Stimulated activated CD8-positive, alpha-beta memory T cell treated with anti-CD3 and anti-CD28 coated beads, Interleukin-7, amount 100 ng/mL, for 4 hours (primary cell): ENCODE measurements around the gene SLC41A2.
"Not testable (repeated sequence)": the region's sequence is repeated elsewhere in the genome, so short reads cannot be mapped to it uniquely, and the experiment has no call there.

Experiments used
- DNase-seq, 2 donors: peaks; one replicate each; pipeline ENCODE4 v3.0.0-alpha.2; 2020; ENCODE audit warnings: low read depth in 2 of 2

Gene SLC41A2

DNA sequence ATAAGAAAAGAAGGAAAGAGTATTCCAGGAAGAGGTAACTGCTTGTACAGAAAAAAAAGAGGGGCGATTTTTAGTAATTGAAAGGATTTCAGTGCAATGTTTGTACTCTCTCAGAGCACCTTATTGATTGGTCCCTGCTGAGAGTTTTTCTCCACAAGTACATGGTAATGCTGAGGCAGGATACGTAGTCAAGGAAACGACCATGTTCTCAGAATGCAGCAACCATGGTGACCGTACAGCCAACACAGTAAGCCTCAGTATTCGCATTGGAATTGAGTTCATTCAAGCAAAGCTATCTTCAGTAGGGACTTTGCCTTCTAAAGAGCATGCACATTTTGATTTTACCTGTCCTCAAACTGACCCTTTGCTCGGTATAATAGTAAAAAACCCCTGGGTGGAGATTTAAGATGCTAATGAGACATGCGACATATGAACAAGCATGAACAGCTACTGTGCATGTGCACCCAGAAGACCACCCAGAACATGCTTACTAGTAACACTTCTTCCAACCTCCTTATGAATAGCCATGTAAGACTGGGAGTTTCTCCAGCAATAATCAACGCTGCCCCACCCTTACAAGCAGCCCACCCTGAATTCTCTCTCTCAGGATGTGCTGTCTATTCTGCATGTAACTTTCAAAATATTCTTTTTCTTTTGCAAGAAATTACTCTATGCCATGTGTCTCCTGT lies 6.2 kb upstream of the SLC41A2 start:
- no peak for DNase-seq

DNA sequence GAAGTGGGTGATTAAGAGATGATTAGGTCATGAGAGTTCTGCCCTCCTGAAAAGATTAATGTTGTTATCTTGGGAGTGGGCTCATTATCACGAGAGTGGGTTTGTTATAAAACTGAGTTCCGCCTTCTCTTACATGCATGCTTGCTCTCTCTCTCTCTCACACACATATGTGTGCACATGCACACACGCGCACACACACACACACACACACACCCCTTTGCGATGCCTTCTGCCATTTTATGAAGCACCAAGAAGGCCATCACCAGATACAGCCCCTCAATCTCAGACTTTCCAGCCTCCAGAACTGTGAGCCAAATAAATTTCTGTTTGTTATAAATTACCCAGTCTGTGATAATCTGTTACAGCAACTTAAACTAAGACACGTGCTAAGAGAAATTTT lies 5.7 kb upstream of the SLC41A2 start:
- DNase-seq, result no peak

GRCh38 chr12:104960464-104960863 lies 2.4 kb upstream of the SLC41A2 start:
- no peak for DNase-seq

DNA sequence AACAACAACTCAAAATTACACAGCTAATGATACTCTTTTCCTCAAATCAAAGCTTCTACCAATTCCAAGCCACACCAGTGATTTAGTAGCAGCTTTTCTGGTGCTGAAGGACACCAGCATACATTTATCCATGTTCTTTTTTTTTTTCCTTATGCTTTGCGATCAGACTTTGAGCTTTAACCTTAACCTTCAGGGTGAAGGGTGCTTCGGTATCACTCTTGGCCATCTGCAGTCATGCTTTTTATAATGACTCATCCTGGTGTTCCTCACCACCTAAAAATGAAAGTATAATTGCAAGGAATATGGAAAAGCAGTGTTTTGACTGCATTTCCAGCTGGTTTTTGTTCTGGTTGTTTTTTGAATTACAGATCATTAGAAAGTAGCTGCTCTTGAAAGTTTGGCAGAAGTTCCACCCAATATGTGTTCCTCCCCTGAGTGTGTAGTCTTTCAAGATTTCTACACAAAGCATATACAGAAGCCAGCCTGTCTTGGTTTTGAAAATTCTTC lies 1.3 kb upstream of the SLC41A2 start:
- DNase-seq, result no peak

GRCh38 chr12:104958805-104959334 lies 780 bp upstream of the SLC41A2 start:
- no peak for DNase-seq

- DNase-seq, result peak in 1 of 2 donors; percentile 21
These were observed 430 bp downstream of the SLC41A2 start for GRCh38 chr12:104957719-104958000.

DNA sequence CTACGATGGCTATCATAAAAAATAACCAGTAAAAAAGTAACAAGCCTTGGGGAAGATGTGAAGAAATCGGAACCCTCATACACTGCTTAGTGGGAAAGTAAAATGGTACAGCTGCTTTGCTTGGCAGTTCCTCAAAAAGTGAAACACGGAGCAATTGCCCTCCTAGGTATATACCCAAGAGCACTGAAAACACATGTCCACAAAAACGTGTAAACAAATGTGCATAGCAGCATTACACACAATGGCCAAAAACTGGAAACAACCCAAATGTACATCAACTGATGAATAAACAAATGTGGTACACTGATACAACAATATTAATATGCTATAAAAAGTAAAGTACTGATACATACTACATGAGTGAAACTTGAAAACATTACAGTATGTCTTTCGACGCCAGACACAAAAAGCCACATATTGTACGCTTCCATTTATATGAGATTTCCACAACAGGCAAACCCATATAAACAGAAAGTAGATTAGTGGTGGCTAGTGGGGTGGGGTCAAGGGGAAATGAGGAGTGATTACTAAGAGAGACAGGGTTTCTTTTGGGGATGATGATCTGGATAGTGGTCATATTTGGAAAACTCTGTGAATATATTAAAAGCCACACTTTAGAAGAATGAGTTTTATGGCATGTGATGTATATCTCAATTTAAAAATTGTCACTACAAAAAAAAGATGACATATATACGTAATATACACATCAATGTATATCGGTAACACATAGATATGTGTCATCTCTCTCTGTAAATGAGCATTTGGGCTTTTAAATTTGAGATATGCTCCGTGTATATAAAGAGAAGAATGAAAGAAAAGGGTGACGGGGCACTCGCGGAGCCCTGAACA lies 996 bp downstream of the SLC41A2 start:
- DNase-seq, result no peak

DNA sequence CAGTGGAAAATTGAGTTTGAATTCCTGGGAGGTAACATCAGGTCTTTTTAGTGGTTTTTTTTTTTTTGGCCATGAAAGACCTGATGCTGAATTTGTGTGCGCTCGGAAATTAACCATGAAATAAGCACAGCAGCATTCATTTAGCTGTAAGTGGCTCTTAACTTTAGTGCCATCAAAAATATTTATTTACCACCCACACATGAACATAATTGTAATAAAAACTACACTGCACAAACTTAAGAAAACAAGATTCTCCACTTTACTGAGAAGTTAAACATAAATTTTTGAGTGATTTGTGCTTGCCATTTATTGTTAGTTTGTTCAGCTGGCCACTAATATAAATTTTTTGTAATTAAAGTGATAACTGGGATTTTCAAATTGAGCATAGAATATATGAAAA lies 2.4 kb downstream of the SLC41A2 start:
- no peak for DNase-seq

DNA sequence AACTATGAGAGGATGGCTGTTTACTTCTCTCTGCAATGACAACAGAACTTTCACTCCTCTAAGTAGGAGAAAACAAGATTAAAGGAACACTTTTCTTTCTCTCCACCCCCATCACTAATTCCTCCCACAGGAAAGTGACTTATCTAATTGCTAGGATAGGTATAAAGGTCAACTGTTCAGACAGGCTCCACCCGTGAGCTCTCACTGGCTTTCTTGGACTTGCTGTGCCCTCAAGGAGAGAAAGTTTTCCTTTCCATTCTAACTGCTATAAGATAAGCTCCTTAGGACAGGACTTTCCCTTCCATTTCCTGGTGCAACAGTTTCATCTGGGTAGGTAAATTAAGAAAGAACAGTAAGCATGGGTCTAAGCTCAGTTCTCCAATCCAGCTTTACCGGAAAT lies 4.8 kb downstream of the SLC41A2 start:
- DNase-seq, result no peak

- no peak for DNase-seq
These were observed 5.3 kb downstream of the SLC41A2 start for GRCh38 chr12:104952816-104953215.

DNA sequence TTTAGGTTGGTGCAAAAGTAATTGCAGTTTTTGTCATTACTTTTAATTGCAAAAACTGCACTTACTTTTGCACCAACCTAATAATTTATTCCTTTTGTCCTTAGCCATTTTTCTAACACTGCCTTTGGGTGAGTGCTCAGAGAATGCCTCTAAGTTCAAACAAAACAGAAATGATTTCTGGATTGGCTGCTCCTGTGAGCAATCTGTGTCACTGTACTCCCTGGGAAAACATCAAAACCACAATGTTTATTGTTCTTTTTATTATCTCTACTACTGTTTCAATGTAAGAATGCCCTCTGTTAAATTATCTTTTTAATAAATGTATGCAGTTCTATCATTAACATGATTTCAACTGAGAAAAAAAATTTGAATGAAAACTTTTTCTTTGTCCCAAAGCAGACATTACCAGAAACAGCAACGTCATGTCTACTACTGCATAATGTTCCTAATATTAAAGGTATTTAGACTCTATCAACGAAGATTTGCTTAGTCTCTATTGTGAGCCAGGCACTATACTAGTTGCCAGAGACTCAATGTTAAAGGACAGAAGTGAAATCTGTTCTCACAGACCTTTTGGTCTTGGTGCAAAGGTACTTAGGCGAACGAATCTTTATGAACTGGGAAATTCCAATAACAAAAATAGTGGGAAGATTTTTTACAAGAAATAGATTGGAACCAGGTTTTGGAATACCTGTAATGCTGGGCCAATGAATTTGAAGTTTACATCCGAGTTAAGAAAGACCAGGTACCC lies 6.2 kb downstream of the SLC41A2 start:
- DNase-seq, result no peak

- not testable (repeated sequence) for DNase-seq
These were observed 9.4 kb downstream of the SLC41A2 start for GRCh38 chr12:104948716-104949115.

DNA sequence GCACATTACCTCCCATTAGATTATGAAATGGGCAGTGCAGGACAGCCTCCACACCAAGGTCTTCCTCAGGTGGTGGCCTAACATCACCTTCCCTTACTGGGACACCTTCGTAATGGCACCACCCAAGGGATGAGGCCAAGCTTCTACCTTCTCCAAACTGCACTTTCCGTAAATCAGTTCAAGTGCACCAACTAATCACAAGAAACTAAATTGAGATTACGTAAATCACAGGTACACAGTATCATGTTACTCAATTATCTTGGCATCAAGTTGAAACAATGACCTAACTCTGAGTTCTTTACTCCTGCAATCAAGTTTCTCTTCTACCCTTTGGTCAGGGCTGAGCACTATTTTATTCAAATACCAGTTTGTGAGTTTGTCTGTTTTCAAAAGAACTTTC lies 13.8 kb downstream of the SLC41A2 start:
- no peak for DNase-seq

DNA sequence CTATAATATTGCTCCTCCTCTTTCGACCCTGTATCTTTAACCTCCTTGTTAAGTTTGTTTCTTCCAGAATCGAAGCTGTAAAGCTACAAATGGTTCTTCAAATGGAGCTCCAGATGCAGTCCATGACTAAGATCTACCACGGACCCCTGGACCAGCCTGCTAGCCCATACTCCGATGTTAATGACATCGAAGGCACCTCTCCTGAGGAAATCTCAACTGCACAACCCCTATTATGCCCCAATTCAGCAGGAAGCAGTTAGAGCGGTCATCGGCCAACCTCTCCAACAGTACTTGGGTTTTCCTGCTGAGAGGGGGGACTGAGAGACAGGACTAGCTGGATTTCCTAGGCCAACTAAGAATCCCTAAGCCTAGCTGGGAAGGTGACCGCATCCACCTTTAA lies 14.7 kb downstream of the SLC41A2 start:
- DNase-seq, result not testable (repeated sequence)

GRCh38 chr12:104942075-104942474 lies 16.0 kb downstream of the SLC41A2 start:
- no peak for DNase-seq

GRCh38 chr12:104941454-104941853 lies 16.6 kb downstream of the SLC41A2 start:
- no peak for DNase-seq

- no peak for DNase-seq
These were observed 19.0 kb downstream of the SLC41A2 start for GRCh38 chr12:104939089-104939488.

DNA sequence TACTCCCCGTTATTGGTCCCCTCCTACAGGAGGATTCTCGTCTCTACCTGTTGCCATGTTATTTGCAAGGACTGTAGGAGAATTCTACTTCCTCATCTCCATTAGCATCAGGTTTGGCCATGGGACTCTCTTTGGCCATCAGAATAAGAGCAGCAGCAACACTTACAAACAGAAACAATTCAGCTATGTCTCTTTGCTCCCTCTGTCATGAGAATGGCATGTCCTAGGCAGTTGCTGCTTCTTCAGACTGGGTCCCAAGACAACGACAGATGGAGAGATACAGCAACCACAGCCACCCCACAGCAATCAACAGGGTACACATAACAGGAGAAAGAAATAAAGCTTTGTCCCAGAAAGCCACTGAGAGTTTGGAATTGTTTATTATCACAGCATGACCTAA lies 19.7 kb downstream of the SLC41A2 start:
- no peak for DNase-seq

DNA sequence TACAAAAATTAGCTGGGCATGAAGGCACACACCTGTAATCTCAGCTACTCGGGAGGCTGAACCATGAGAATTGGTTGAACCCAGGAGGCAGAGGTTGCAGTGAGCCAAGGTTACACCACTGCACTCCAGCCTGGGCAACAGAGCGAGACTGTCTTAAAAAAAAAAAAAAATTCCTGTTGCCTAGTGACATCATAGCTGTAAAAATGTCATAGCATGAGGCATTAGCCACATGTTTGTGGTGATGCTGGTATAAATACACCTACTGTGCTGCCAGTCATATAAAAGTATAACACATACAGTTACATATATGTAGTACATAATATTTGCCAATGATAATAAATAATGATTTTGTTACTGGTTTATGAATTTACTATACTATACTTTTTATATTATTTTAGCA lies 22.2 kb downstream of the SLC41A2 start:
- DNase-seq, result no peak

DNA sequence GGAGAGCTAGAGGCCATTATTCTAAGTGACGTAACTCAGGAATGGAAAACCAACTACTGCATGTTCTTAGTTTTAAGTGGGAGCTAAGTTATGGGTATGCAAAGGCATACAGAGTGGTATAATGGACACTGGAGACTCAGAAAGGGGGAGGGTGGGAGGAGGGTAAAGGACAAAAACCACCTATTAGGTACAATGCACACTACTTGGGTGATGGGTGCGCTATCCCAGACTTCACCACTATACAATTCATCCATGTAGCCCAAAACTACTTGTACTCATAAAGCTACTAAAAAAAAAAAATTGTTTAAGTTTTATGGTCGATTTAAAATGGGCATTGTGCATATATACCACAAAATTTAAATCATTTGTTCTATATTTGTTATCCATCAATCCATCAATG lies 24.3 kb downstream of the SLC41A2 start:
- DNase-seq, result no peak

DNA sequence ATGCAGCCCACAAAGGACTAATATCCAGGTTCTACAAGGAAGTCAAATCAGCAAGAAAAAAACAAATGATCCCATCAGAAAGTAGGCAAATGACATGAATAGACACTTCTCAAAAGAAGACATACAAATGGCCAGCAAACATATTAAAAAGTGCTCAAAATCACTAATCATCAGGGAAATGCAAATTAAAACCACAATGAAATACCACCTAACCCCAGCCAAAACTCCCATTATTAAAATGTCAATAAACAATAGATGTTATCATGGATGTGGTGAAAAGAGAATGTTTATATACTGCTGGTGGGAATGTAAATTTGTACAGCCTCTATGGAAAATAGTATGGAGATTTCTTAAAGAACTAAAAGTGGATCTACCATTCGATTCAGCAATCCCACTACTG lies 25.0 kb downstream of the SLC41A2 start:
- no peak for DNase-seq
